H1 (cell line): ENCODE data around the gene ZNF691.

ENCODE experiments used
- CHD2 ChIP-seq: IDR thresholded peaks from 2 replicates; pipeline ENCODE4 v1.6.1; 2012; ENCODE audit warnings: low read length, improper control_type of control experiment
- CTCF ChIP-seq, 3 experiments: IDR thresholded peaks; 1 replicate in 2 of 3; 2 replicates in 1 of 3; pipeline versions ENCODE4 v1.5.1 to v1.6.1; 2011; ENCODE audit warnings: low read length in 3 of 3, mild to moderate bottlenecking in 3 of 3, inconsistent platforms in 2 of 3, low read depth in 1 of 3, moderate library complexity in 1 of 3; ENCODE audit not compliant: insufficient read depth in 1 of 3; ENCODE audit errors: control extremely low read depth in 1 of 3
- JUND ChIP-seq: IDR thresholded peaks from 2 replicates; pipeline ENCODE4 v1.6.1; 2011; ENCODE audit warnings: mild to moderate bottlenecking, improper control_type of control experiment, low read length
- POLR2A ChIP-seq, 2 experiments: IDR thresholded peaks; 1 replicate in 1 of 2; 2 replicates in 1 of 2; pipeline ENCODE4 v1.6.1; 2011; ENCODE audit warnings: low read depth in 2 of 2, low read length in 2 of 2, mild to moderate bottlenecking in 2 of 2; ENCODE audit errors: control extremely low read depth in 1 of 2
- SIN3A ChIP-seq, 2 experiments: IDR thresholded peaks in 1 of 2; conservative IDR thresholded peaks in 1 of 2; 2 replicates each; pipeline ENCODE4 v1.6.1; 2011 to 2012; ENCODE audit warnings: low read length in 2 of 2, improper control_type of control experiment in 1 of 2, low read depth in 1 of 2, mild to moderate bottlenecking in 1 of 2
- SIX5 ChIP-seq: IDR thresholded peaks from 2 replicates; pipeline ENCODE4 v1.6.1; 2011; ENCODE audit warnings: mild to moderate bottlenecking, low read depth, low read length
- USF2 ChIP-seq: IDR thresholded peaks from 2 replicates; pipeline ENCODE4 v1.6.1; 2011; ENCODE audit warnings: low read length, improper control_type of control experiment
- YY1 ChIP-seq: IDR thresholded peaks from 2 replicates; pipeline ENCODE4 v1.6.1; 2011; ENCODE audit warnings: low read depth, mild to moderate bottlenecking, low read length

- TF ChIP-seq CTCF (IDR thresholded peaks at IDR 0.05; ENCODE audit: control extremely low read depth in 1 of 3, insufficient read depth in 1 of 3, low read depth in 1 of 3, low read length in 3 of 3), result no peak
- no peak for TF ChIP-seq POLR2A (IDR thresholded peaks at IDR 0.05; ENCODE audit: control extremely low read depth in 1 of 2, low read depth in 2 of 2, low read length in 2 of 2)
- TF ChIP-seq SIN3A (conservative IDR thresholded peaks at IDR 0.05 in 1 of 2, IDR thresholded peaks at IDR 0.05 in 1 of 2; ENCODE audit: low read depth in 1 of 2, low read length in 2 of 2), result no peak
- no peak for TF ChIP-seq USF2
- TF ChIP-seq JUND, result no peak
- TF ChIP-seq SIX5, result no peak
- TF ChIP-seq CHD2, result no peak
- no peak for TF ChIP-seq YY1
These were observed 25.6 kb upstream of the ZNF691 start for GRCh38 chr1:42820813-42821212.
